K562 (cell line): Measurements from ENCODE around the gene EHBP1L1. TPM values are rescaled to one million over a fixed set of nuclear protein-coding genes. Genes with fewer than 3 reads are reported as not detected.
A peak's percentile ranks its signal among the peaks of the same experiment; 100 is the strongest.

Experiments
- ATAC-seq: fragments of 200-7000 bp; cut with Tn5 transposase; 3 replicates; pipeline ENCODE4 v1.9.1; 2020; ENCODE audit warnings: moderate library complexity
- BruUV-seq: library from RNA; stranded (reverse); fragments of 400-500 nt; replicated peaks from 2 replicates; lab custom pipeline; 2021; lab: Mats Ljungman, UMichigan
- CTCF ChIA-PET: fragments of 300-600 bp; formaldehyde crosslinking; extraction: SDS; loops from one replicate; lab custom pipeline; 2021; ENCODE audit warnings: low intra/inter-chr PET ratio; lab: Yijun Ruan, JAX
- POLR2A ChIA-PET: fragments of 300-600, 350-650 bp; sonication (Branson Sonifier 250); formaldehyde crosslinking; extraction: SDS; loops from one replicate; lab custom pipeline; 2021; ENCODE audit warnings: antibody characterized with exemption, inconsistent platforms; lab: Yijun Ruan, JAX
- DNase-seq, 4 experiments: peaks; one replicate each; pipeline versions ENCODE4 v3.0.0 to v3.0.0-alpha.2; 2011 to 2018; ENCODE audit warnings: low spot score in 3 of 4, mixed read lengths in 3 of 4; ENCODE audit errors: extremely low read depth in 1 of 4
- FAIRE-seq: peaks from 2 replicates; lab custom pipeline; 2011; peaks lifted over from hg19 to GRCh38; lab: Jason Lieb, UNC
- H2AFZ ChIP-seq: 2 replicates; pipeline ENCODE4 v1.6.0; 2011; ENCODE audit warnings: low read depth, low read length, control low read depth, inconsistent platforms
- H3K27ac ChIP-seq: fragments of 200-600 bp; 3 replicates; pipeline ENCODE4 v1.8.0; 2011; ENCODE audit warnings: low read depth, mild to moderate bottlenecking, control low read depth, inconsistent platforms, low read length, moderate library complexity, mixed read lengths; ENCODE audit errors: extremely low read depth
- H3K27me3 ChIP-seq, 2 experiments: fragments of 300-600 bp in 1 of 2; 2 replicates in 1 of 2; 3 replicates in 1 of 2; pipeline versions ENCODE4 v1.6.0 to v1.8.0; 2011; ENCODE audit warnings: inconsistent platforms in 2 of 2, low read length in 2 of 2, mild to moderate bottlenecking in 1 of 2, mixed read lengths in 1 of 2, moderate library complexity in 1 of 2; ENCODE audit not compliant: control insufficient read depth in 2 of 2, insufficient read depth in 2 of 2
- H3K36me3 ChIP-seq: fragments of 300-600 bp; 3 replicates; pipeline ENCODE4 v1.8.0; 2011; ENCODE audit warnings: mild to moderate bottlenecking, low read length, inconsistent platforms; ENCODE audit not compliant: control insufficient read depth, insufficient read depth
- H3K4me1 ChIP-seq, 2 experiments: fragments of 200-600 bp in 1 of 2; replicated peaks in 1 of 2; 2 replicates in 1 of 2; 3 replicates in 1 of 2; pipeline versions ENCODE4 v1.5.1 to v1.8.0; 2011; ENCODE audit warnings: inconsistent platforms in 2 of 2, low read length in 2 of 2, mild to moderate bottlenecking in 1 of 2, mixed read lengths in 1 of 2, moderate library complexity in 1 of 2; ENCODE audit not compliant: control insufficient read depth in 2 of 2, insufficient read depth in 2 of 2
- H3K4me2 ChIP-seq: 2 replicates; pipeline ENCODE4 v1.6.1; 2011; ENCODE audit warnings: low read length, control low read depth, inconsistent platforms, mixed read lengths; ENCODE audit not compliant: insufficient read depth
- H3K4me3 ChIP-seq: fragments of 200-600 bp; sonication (generic), shearing (Covaris generic); 2 replicates; pipeline ENCODE4 v1.5.1; 2016; ENCODE audit warnings: control low read depth, inconsistent platforms
- H3K79me2 ChIP-seq: fragments of 200-600 bp; 3 replicates; pipeline ENCODE4 v1.8.0; 2011; ENCODE audit warnings: low read length, inconsistent platforms; ENCODE audit not compliant: control insufficient read depth, insufficient read depth
- H3K9ac ChIP-seq, 2 experiments: 2 replicates each; pipeline versions ENCODE4 v1.6.0 to v1.6.1; 2011; ENCODE audit warnings: low read depth in 2 of 2, low read length in 2 of 2, control low read depth in 1 of 2, inconsistent platforms in 1 of 2, mild to moderate bottlenecking in 1 of 2, mixed read lengths in 1 of 2; ENCODE audit not compliant: insufficient read depth in 1 of 2
- H3K9me1 ChIP-seq: one replicate; pipeline ENCODE4 v1.6.0; 2011; ENCODE audit warnings: inconsistent platforms, mild to moderate bottlenecking, low read length, moderate library complexity; ENCODE audit not compliant: control insufficient read depth, insufficient read depth
- H3K9me3 ChIP-seq: replicated peaks from 2 replicates; pipeline ENCODE4 v1.5.1; 2011; ENCODE audit warnings: low read depth, low read length, inconsistent platforms; ENCODE audit not compliant: control insufficient read depth, insufficient read depth
- H4K20me1 ChIP-seq: replicated peaks from 2 replicates; pipeline ENCODE4 v1.6.1; 2011; ENCODE audit warnings: low read length, inconsistent platforms, mixed read lengths; ENCODE audit not compliant: control insufficient read depth, insufficient read depth
- CBFB ChIP-seq: sonication (generic); formaldehyde crosslinking; IDR thresholded peaks from 2 replicates; pipeline ENCODE4 v1.4.0; 2020; ENCODE audit warnings: mild to moderate bottlenecking, missing genetic modification reagents
- ESRRA ChIP-seq: fragments of 450-650 bp; IDR thresholded peaks from 2 replicates; pipeline ENCODE4 v1.6.1; 2014; ENCODE audit warnings: low read depth, mild to moderate bottlenecking, moderate library complexity, borderline replicate concordance
- TAF1 ChIP-seq: IDR thresholded peaks from 2 replicates; pipeline ENCODE4 v1.6.1; 2011; ENCODE audit warnings: mild to moderate bottlenecking, low read length, moderate library complexity; ENCODE audit not compliant: insufficient read depth, control insufficient read depth, severe bottlenecking; ENCODE audit errors: extremely low read depth
- TEAD4 ChIP-seq, 2 experiments: sonication (generic) in 1 of 2; formaldehyde crosslinking in 1 of 2; IDR thresholded peaks; 2 replicates each; pipeline versions ENCODE4 v1.6.1 to v1.8.0; 2012 to 2022; ENCODE audit warnings: borderline replicate concordance in 1 of 2, inconsistent platforms in 1 of 2, low read length in 1 of 2, mild to moderate bottlenecking in 1 of 2, missing genetic modification reagents in 1 of 2
- ZKSCAN1 ChIP-seq: fragments of 150-350 bp; IDR thresholded peaks from 2 replicates; pipeline ENCODE4 v1.6.1; 2016; ENCODE audit warnings: low read depth, low read length
- ZSCAN32 ChIP-seq: fragments of 450-650 bp; formaldehyde crosslinking; IDR thresholded peaks from 2 replicates; pipeline ENCODE4 v1.4.0; 2020; ENCODE audit warnings: mild to moderate bottlenecking, moderate library complexity
- WGBS: fragments of 100-300 bp; shearing (Covaris generic); methylation state at CpG from one replicate; pipeline ENCODE4 v1.1.6; 2016; ENCODE audit warnings: low coverage, mixed read lengths; ENCODE audit not compliant: insufficient coverage; ENCODE audit errors: missing lambda C conversion rate; 5-methylcytosine and 5-hydroxymethylcytosine counted together
- in situ Hi-C: fragments of 300-500 bp; cut with MboI; formaldehyde crosslinking; loops from 4 replicates; pipeline ENCODE4 v1.15.0; 2018; ENCODE audit warnings: inconsistent platforms, mixed read lengths
- intact Hi-C: fragments of 100-400 bp; cut with micrococcal nuclease; formaldehyde crosslinking; loops from 2 replicates; pipeline ENCODE4 v1.14.2; 2022
- polyA plus RNA-seq, 8 experiments: library from polyadenylated mRNA; depleted of rRNA in 4 of 8; stranded (reverse) in 5 of 8; unstranded in 3 of 8; fragments of >200 nt; fragmentation: Nextera tagmentation in 2 of 8; fragmentation: Illumina TruSeq in 1 of 8; extraction: Ambion mirVana in 2 of 8; extraction: Trizol in 1 of 8; gene quantifications; 2 replicates each; pipeline versions ENCODE4 v1.2.1 to v1.2.3, GENCODE V29; 2011 to 2014; ENCODE audit warnings: inconsistent platforms in 1 of 8, missing spikeins in 1 of 8
- total RNA-seq, 7 experiments: library from RNA; depleted of rRNA in 6 of 7; stranded (reverse); fragments of >200 nt in 6 of 7; fragmentation: Illumina TruSeq in 2 of 7; extraction: Trizol in 2 of 7; gene quantifications; 2 replicates each; pipeline versions ENCODE4 v1.2.1 to v1.2.3, GENCODE V29; 2011 to 2021; ENCODE audit warnings: low replicate concordance in 1 of 7
- TF ChIP-seq, protein P1 (sequence below): fragments of 450-650 bp; IDR thresholded peaks from 2 replicates; pipeline ENCODE4 v1.6.1; 2018; ENCODE audit warnings: mild to moderate bottlenecking, low read depth; ENCODE audit not compliant: partially characterized antibody
- TF ChIP-seq, protein P2 (sequence below): fragments of 250-450 bp; sonication (Bioruptor Pico); IDR thresholded peaks from 2 replicates; pipeline ENCODE4 v1.5.1; 2021; ENCODE audit warnings: mild to moderate bottlenecking

The EHBP1L1 gene
- total and polyA plus RNA-seq, 9 of the 15 experiments (the other 6 are each of a cell fraction or from before 2014, with no cell fraction given), result 0.03 to 87.1 (median 26.3) TPM

GRCh38 chr11:65639623-65640482 lies 64.0 kb downstream of the EHBP1L1 start:
- POLR2A ChIA-PET, result interaction anchor here (0.5 to 6.2 kb wide), 3 partner anchors 12 to 132 kb away, joined by 3 to 56 read pairs (median 3); no protein-coding TSS in a partner anchor
- H3K27ac ChIP-seq, result no peak overlapping the region
- no peak overlapping the region for H3K4me2 ChIP-seq
- BruUV-seq, result no TSS peak
- 87% methylated on average over 8 of the region's 8 CpGs for whole genome bisulfite sequencing
- H3K27me3 ChIP-seq, result no peaks in the 10 kb centered on the region
- peaks cover 68% of the 10 kb centered on the region; the same call in 2 of the 3 replicates for H3K36me3 ChIP-seq
- H2AFZ ChIP-seq, result no peak overlapping the region
- no peak for FAIRE-seq
- DNase-seq, result no peak
- peaks cover 20% of the 10 kb centered on the region for H3K79me2 ChIP-seq
- in situ Hi-C loops (no loop called here), intact Hi-C loops (loop anchor here (2.0 to 5.0 kb wide), 3 partner anchors 13 to 67 kb away; no protein-coding TSS in a partner anchor)
- H3K9ac ChIP-seq, result peak overlapping the region in 1 of 2 experiments; percentile 73; a peak in 2 of 4 replicates
- no peak for TF ChIP-seq ZSCAN32 (CRISPR knock-in tag)
- no peak for TF ChIP-seq TEAD4 (IDR thresholded peaks at IDR 0.05; ENCODE audit: low read length)
- TF ChIP-seq TEAD4 (CRISPR knock-in tag; IDR thresholded peaks at IDR 0.05; ENCODE audit: borderline replicate concordance), result no peak
- no peak for TF ChIP-seq ESRRA
- TF ChIP-seq, protein P1, sequence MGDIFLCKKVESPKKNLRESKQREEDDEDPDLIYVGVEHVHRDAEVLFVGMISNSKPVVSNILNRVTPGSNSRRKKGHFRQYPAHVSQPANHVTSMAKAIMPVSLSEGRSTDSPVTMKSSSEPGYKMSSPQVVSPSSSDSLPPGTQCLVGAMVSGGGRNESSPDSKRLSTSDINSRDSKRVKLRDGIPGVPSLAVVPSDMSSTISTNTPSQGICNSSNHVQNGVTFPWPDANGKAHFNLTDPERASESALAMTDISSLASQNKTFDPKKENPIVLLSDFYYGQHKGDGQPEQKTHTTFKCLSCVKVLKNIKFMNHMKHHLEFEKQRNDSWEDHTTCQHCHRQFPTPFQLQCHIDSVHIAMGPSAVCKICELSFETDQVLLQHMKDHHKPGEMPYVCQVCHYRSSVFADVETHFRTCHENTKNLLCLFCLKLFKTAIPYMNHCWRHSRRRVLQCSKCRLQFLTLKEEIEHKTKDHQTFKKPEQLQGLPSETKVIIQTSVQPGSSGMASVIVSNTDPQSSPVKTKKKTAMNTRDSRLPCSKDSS, result no peak
- no peak for TF ChIP-seq ZKSCAN1
- no peak for TF ChIP-seq TAF1
- TF ChIP-seq, protein P2, sequence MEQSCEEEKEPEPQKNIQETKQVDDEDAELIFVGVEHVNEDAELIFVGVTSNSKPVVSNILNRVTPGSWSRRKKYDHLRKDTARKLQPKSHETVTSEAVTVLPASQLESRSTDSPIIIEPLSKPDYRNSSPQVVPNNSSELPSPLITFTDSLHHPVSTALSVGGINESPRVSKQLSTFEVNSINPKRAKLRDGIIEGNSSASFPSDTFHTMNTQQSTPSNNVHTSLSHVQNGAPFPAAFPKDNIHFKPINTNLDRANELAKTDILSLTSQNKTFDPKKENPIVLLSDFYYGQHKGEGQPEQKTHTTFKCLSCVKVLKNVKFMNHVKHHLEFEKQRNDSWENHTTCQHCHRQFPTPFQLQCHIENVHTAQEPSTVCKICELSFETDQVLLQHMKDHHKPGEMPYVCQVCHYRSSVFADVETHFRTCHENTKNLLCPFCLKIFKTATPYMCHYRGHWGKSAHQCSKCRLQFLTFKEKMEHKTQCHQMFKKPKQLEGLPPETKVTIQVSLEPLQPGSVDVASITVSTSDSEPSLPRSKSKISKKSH (CRISPR knock-in tag), result no peak
- TF ChIP-seq CBFB (CRISPR knock-in tag), result no peak
- peaks cover 37 to 97% of the 10 kb centered on the region in 2 experiments for H3K4me1 ChIP-seq
- H4K20me1 ChIP-seq, result peaks cover 3% of the 10 kb centered on the region; the same call in 1 of the 2 replicates
- no peak for ATAC-seq
- peaks cover 7% of the 10 kb centered on the region for H3K9me1 ChIP-seq
- no peak overlapping the region for H3K4me3 ChIP-seq
- no peaks in the 10 kb centered on the region for H3K9me3 ChIP-seq
- CTCF ChIA-PET, result no interaction called here
